Measurements from ENCODE around the gene PLA2G6.

PLA2G6 gene

GRCh38 chr22:38077096-38077495 is 104.5 kb downstream of the PLA2G6 start:
- H3K27ac ChIP-seq, result no peak overlapping the region
- H3K4me1 ChIP-seq, result peaks cover 0 to 26% (median 14%) of the 10 kb centered on the region in 4 donors
- TF ChIP-seq CTCF (IDR thresholded peaks at IDR 0.05), result no peak
- peaks cover 28 to 50% (median 38%) of the 10 kb centered on the region in 3 donors for H3K36me3 ChIP-seq
- intact Hi-C loops (cut with DNase I; ENCODE audit: low total_unique reads), result no loop called here
- H3K27me3 ChIP-seq, result peaks cover 0 to 5% of the 10 kb centered on the region in 2 donors
- no peak overlapping the region for H3K4me3 ChIP-seq
- DNase-seq, result no peak
- no peaks in the 10 kb centered on the region for H3K9me3 ChIP-seq

- no peaks in the 10 kb centered on the region for H3K9me3 ChIP-seq
- H3K4me3 ChIP-seq, result no peak overlapping the region
- no peak for TF ChIP-seq CTCF (IDR thresholded peaks at IDR 0.05)
- peaks cover 0 to 23% (median 10%) of the 10 kb centered on the region in 4 donors for H3K4me1 ChIP-seq
- no peaks in the 10 kb centered on the region for H3K27me3 ChIP-seq
- DNase-seq, result no peak
- intact Hi-C loops (cut with DNase I; ENCODE audit: low total_unique reads), result no loop called here
- no peak overlapping the region for H3K27ac ChIP-seq
- peaks cover 28 to 61% (median 44%) of the 10 kb centered on the region in 3 donors for H3K36me3 ChIP-seq
These were observed 105.7 kb downstream of the PLA2G6 start for GRCh38 chr22:38075961-38076360.

- no peak overlapping the region for H3K4me3 ChIP-seq
- H3K27ac ChIP-seq, result no peak overlapping the region
- TF ChIP-seq CTCF (IDR thresholded peaks at IDR 0.05), result no peak
- H3K9me3 ChIP-seq, result no peaks in the 10 kb centered on the region
- no peaks in the 10 kb centered on the region for H3K27me3 ChIP-seq
- DNase-seq, result no peak
- peaks cover 28 to 68% (median 44%) of the 10 kb centered on the region in 3 donors for H3K36me3 ChIP-seq
- intact Hi-C loops (cut with DNase I; ENCODE audit: low total_unique reads), result no loop called here
- peaks cover 5 to 23% (median 13%) of the 10 kb centered on the region in 4 donors for H3K4me1 ChIP-seq
These were observed 106.4 kb downstream of the PLA2G6 start for GRCh38 chr22:38075105-38075825.

GRCh38 chr22:38074181-38075104 is 107.2 kb downstream of the PLA2G6 start:
- intact Hi-C loops (cut with DNase I; ENCODE audit: low total_unique reads), result no loop called here
- no peak for DNase-seq
- TF ChIP-seq CTCF (IDR thresholded peaks at IDR 0.05), result peak in 1 of 2 experiments; percentile 8
- H3K27ac ChIP-seq, result no peak overlapping the region
- no peaks in the 10 kb centered on the region for H3K27me3 ChIP-seq
- peaks cover 28 to 72% (median 44%) of the 10 kb centered on the region in 3 donors for H3K36me3 ChIP-seq
- no peaks in the 10 kb centered on the region for H3K9me3 ChIP-seq
- H3K4me3 ChIP-seq, result no peak overlapping the region
- peaks cover 5 to 29% (median 18%) of the 10 kb centered on the region in 4 donors for H3K4me1 ChIP-seq

GRCh38 chr22:38073150-38074130 is 108.2 kb downstream of the PLA2G6 start:
- Histone ChIP-seq H3K27ac (no peak overlapping the region), H3K9me3 (no peaks in the 10 kb centered on the region), H3K4me3 (no peak overlapping the region), H3K36me3 (peaks cover 28 to 82% (median 44%) of the 10 kb centered on the region in 3 donors), H3K27me3 (no peaks in the 10 kb centered on the region), H3K4me1 (peaks cover 12 to 38% (median 26%) of the 10 kb centered on the region in 4 donors)
- DNase-seq, result no peak
- no peak for TF ChIP-seq CTCF (IDR thresholded peaks at IDR 0.05)
- intact Hi-C loops (cut with DNase I; ENCODE audit: low total_unique reads), result no loop called here
